Measurements from ENCODE around the gene CRB1. TPM values are rescaled to one million over a fixed set of nuclear protein-coding genes. Genes with fewer than 3 reads are reported as not detected.
A peak's percentile ranks its signal among the peaks of the same experiment; 100 is the strongest.

Gene CRB1
- total RNA-seq, 1 donor from 2014 or later = 0.70 TPM

- peak; percentile 14 for DNase-seq (ENCODE audit: low read depth)
Observed at GRCh38 chr1:197519741-197520334, 251.8 kb downstream of the CRB1 start.

DNA sequence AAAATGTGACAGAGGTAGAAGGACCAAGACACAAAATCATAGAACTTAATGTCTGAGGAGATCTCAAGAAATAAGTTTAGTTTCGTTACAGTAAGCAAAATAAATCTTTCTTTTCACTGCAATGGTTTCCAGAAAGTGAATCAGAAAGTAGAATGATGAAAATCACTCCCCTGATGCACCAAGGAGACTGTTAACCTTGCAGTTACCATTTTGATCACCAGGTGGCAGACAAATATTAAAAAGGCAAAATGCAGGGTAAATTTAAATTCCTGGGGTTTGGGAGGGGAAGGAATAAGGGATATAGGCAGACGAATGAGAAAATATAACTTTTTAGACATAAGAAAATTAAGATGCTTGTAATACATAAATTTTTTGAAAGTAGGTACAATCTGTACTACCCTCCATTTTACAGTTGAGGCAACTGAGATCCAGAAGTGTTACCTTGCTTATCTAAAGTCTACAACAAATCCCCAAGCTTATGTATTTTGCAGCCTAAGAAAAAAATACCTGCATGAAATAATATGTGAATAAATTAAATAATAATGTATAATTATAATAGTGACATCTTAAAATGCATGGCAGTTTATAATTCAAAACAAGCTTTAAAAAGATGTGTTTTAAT is 253.2 kb downstream of the CRB1 start:
- peak; percentile 59 for DNase-seq (ENCODE audit: low read depth)

DNA sequence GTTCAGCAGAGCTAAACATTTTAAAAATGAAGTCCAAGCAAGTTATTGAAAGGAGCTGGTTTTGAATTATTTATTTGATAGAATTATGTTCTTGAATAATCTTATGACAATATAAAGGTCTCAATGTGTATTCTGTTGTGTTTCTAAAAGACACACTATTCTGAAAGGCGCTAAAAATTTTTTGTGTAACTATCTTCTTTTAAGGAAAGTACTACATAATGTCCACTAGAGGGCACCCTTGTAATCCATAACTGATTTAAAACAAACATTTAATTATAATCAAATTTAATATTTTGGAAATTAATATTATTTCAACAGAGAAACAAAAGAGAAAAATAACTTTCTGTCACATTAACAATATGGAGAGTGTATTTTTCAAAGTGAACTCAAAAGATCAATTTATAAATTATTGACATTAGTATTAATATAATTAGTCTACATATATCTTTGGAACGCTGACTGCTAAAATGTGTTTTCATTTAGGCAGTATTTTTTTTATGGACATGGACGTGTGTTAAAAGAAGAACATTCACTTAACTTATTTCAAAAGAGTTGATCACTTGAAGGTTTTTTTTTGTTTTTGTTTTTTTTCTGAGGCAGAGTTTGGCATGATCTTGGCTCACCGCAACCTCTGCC is 258.8 kb downstream of the CRB1 start:
- peak; percentile 39 for DNase-seq (ENCODE audit: low read depth)

Other genes with a start within 250 kb of the CRB1 start
- not detected in 2 replicates for gene F13B, start 201.0 kb upstream of the CRB1 start, total RNA-seq
- gene ASPM, start 121.6 kb upstream of the CRB1 start, total RNA-seq = 0.64 and 0.73 TPM in 2 replicates
- gene ZBTB41, start 67.0 kb upstream of the CRB1 start, total RNA-seq = 21.2 and 23.8 TPM in 2 replicates

Data from myocyte (in vitro differentiated cells).